Panc1 (cell line): ENCODE measurements around the gene RAP1GAP2.

Experiments used
- CTCF ChIP-seq: fragments of 450-650 bp; IDR thresholded peaks from 2 replicates; pipeline ENCODE4 v1.5.1; 2017; ENCODE audit warnings: mild to moderate bottlenecking
- POLR2AphosphoS5 ChIP-seq: IDR thresholded peaks from 2 replicates; pipeline ENCODE4 v1.6.1; 2012; ENCODE audit warnings: mild to moderate bottlenecking, low read depth, low read length, moderate library complexity
- REST ChIP-seq, 2 experiments: IDR thresholded peaks; 2 replicates each; pipeline ENCODE4 v1.6.1; 2011 to 2012; ENCODE audit warnings: low read depth in 2 of 2, control low read depth in 1 of 2, low read length in 1 of 2, mild to moderate bottlenecking in 1 of 2, moderate library complexity in 1 of 2; ENCODE audit not compliant: insufficient read depth in 1 of 2
- SIN3A ChIP-seq: IDR thresholded peaks from 2 replicates; pipeline ENCODE4 v1.6.1; 2012; ENCODE audit warnings: low read depth, mild to moderate bottlenecking, low read length, moderate library complexity, borderline replicate concordance; ENCODE audit not compliant: insufficient read depth
- TCF7L2 ChIP-seq: IDR thresholded peaks from 2 replicates; pipeline ENCODE4 v1.6.1; 2011; ENCODE audit warnings: mild to moderate bottlenecking, low read depth, low read length, inconsistent platforms

GRCh38 chr17:2800367-2800766 is 4.1 kb downstream of the RAP1GAP2 start:
- no peak for TF ChIP-seq CTCF
- no peak for TF ChIP-seq POLR2AphosphoS5
- no peak for TF ChIP-seq REST (IDR thresholded peaks at IDR 0.05; ENCODE audit: insufficient read depth in 1 of 2, low read depth in 2 of 2, low read length in 1 of 2)
- TF ChIP-seq SIN3A = no peak
- no peak for TF ChIP-seq TCF7L2
